ENCODE measurements around the gene SECISBP2. TPM values are rescaled to one million over a fixed set of nuclear protein-coding genes. Genes with fewer than 3 reads are reported as not detected.
"Not testable (repeated sequence)": the region's sequence is repeated elsewhere in the genome, so short reads cannot be mapped to it uniquely, and the experiment has no call there.

The SECISBP2 gene
- polyA plus RNA-seq, 1 donor (not counting 4 experiments of a cell fraction or from before 2014, with no cell fraction given) = 24.3 TPM

DNA sequence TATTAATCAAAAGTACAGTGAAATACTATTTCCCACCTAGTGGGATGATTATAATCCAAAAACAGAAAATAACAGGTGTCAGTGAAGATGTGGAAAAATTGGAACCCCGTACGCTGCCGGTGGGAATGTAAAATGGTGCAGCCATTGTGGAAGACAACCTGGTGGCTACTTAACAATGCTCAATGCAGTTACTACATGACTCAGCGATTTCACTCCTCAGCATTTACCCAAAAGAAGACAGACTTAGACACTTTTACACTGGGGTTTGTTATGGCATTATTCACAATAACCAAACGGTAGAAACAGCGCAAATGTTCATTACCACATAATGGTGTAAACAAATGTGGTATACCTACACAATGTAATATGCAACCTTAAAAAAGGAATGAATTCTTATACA is 23.9 kb downstream of the SECISBP2 start:
- Histone ChIP-seq H3K9ac (ENCODE audit: control insufficient read depth, extremely low read depth, insufficient read depth, low read length) (no peak overlapping the region), H3K4me1 (ENCODE audit: control insufficient read depth, extremely low read depth, insufficient read depth, low read length) (no peaks in the 10 kb centered on the region), H3K79me2 (ENCODE audit: control insufficient read depth, insufficient read depth, low read length) (no peaks in the 10 kb centered on the region), H3K4me3 (ENCODE audit: control insufficient read depth in 2 of 3, extremely low read depth in 1 of 3, insufficient read depth in 2 of 3, low read depth in 1 of 3, low read length in 3 of 3) (no peak overlapping the region), H3K36me3 (ENCODE audit: control insufficient read depth in 2 of 2, extremely low read depth in 1 of 2, insufficient read depth in 2 of 2, low read length in 2 of 2) (peaks cover 12 to 20% of the 10 kb centered on the region in 2 experiments), H3K9me3 (ENCODE audit: control insufficient read depth, low read depth, low read length) (no peaks in the 10 kb centered on the region), H3K9me1 (ENCODE audit: control insufficient read depth, extremely low read depth, insufficient read depth, low read length) (peaks cover 2% of the 10 kb centered on the region), H3K4me2 (ENCODE audit: control insufficient read depth, extremely low read depth, insufficient read depth, low read depth, low read length) (no peak overlapping the region), H3K27me3 (ENCODE audit: control insufficient read depth, extremely low read depth, insufficient read depth, low read length) (no peaks in the 10 kb centered on the region), H3K27ac (ENCODE audit: control insufficient read depth, insufficient read depth, low read length) (no peak overlapping the region), H2AFZ (ENCODE audit: control insufficient read depth, low read length) (no peak overlapping the region), H4K20me1 (ENCODE audit: control insufficient read depth, extremely low read depth, insufficient read depth, low read length) (no peaks in the 10 kb centered on the region)
- dilution Hi-C loops (cut with MboI; ENCODE audit: extremely low pct_ligation_motif_present, low sequenced_read_pairs) = no loop called here
- DNase-seq (ENCODE audit: low read depth, low spot score) = no peak
- TF ChIP-seq CTCF (optimal IDR thresholded peaks at IDR 0.05 in 1 of 3, IDR thresholded peaks at IDR 0.05 in 1 of 3, conservative IDR thresholded peaks at IDR 0.05 in 1 of 3; ENCODE audit: extremely low read depth in 1 of 3, insufficient read depth in 2 of 3, low read length in 3 of 3) = no peak
- no peak for TF ChIP-seq EZH2 (IDR thresholded peaks at IDR 0.05; ENCODE audit: low read length)
- no peak for FAIRE-seq

DNA sequence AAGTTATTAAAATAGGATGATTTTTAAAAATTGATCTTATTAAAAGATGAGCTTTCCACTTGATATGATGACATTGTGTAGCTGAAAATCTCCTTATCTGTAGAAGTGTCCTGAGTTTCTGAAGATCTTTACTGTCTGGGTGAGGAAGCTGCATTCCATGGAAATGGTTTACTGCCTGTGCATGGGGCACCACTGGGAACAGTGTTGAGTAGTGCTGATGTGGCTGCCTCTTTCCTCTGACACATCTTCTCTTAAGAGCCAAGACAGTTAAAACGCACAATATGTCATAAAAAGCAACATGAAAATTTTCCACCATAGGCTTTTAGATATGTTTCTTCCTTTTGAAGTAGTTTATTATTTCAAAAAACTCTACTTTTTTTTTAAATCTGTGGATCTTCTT is 24.6 kb downstream of the SECISBP2 start:
- Histone ChIP-seq H3K27ac (ENCODE audit: control insufficient read depth, insufficient read depth, low read length) (no peak overlapping the region), H3K4me2 (ENCODE audit: control insufficient read depth, extremely low read depth, insufficient read depth, low read depth, low read length) (no peak overlapping the region), H3K36me3 (ENCODE audit: control insufficient read depth in 2 of 2, extremely low read depth in 1 of 2, insufficient read depth in 2 of 2, low read length in 2 of 2) (peaks cover 12 to 20% of the 10 kb centered on the region in 2 experiments), H3K79me2 (ENCODE audit: control insufficient read depth, insufficient read depth, low read length) (no peaks in the 10 kb centered on the region), H3K4me1 (ENCODE audit: control insufficient read depth, extremely low read depth, insufficient read depth, low read length) (no peaks in the 10 kb centered on the region), H3K4me3 (ENCODE audit: control insufficient read depth in 2 of 3, extremely low read depth in 1 of 3, insufficient read depth in 2 of 3, low read depth in 1 of 3, low read length in 3 of 3) (no peak overlapping the region), H2AFZ (ENCODE audit: control insufficient read depth, low read length) (no peak overlapping the region), H3K27me3 (ENCODE audit: control insufficient read depth, extremely low read depth, insufficient read depth, low read length) (no peaks in the 10 kb centered on the region), H3K9me3 (ENCODE audit: control insufficient read depth, low read depth, low read length) (no peaks in the 10 kb centered on the region), H3K9me1 (ENCODE audit: control insufficient read depth, extremely low read depth, insufficient read depth, low read length) (peaks cover 2% of the 10 kb centered on the region), H3K9ac (ENCODE audit: control insufficient read depth, extremely low read depth, insufficient read depth, low read length) (no peak overlapping the region), H4K20me1 (ENCODE audit: control insufficient read depth, extremely low read depth, insufficient read depth, low read length) (no peaks in the 10 kb centered on the region)
- FAIRE-seq (no peak), DNase-seq (ENCODE audit: low read depth, low spot score) (no peak)
- no peak for TF ChIP-seq EZH2 (IDR thresholded peaks at IDR 0.05; ENCODE audit: low read length)
- TF ChIP-seq CTCF (optimal IDR thresholded peaks at IDR 0.05 in 1 of 3, IDR thresholded peaks at IDR 0.05 in 1 of 3, conservative IDR thresholded peaks at IDR 0.05 in 1 of 3; ENCODE audit: extremely low read depth in 1 of 3, insufficient read depth in 2 of 3, low read length in 3 of 3) = no peak
- dilution Hi-C loops (cut with MboI; ENCODE audit: extremely low pct_ligation_motif_present, low sequenced_read_pairs) = no loop called here

GRCh38 chr9:89343812-89344211 is 25.5 kb downstream of the SECISBP2 start:
- H3K4me1 ChIP-seq (ENCODE audit: control insufficient read depth, extremely low read depth, insufficient read depth, low read length); H3K9me1 ChIP-seq (ENCODE audit: control insufficient read depth, extremely low read depth, insufficient read depth, low read length); H3K9ac ChIP-seq (ENCODE audit: control insufficient read depth, extremely low read depth, insufficient read depth, low read length); FAIRE-seq; H3K9me3 ChIP-seq (ENCODE audit: control insufficient read depth, low read depth, low read length); DNase-seq (ENCODE audit: low read depth, low spot score); H3K4me2 ChIP-seq (ENCODE audit: control insufficient read depth, extremely low read depth, insufficient read depth, low read depth, low read length); H3K27me3 ChIP-seq (ENCODE audit: control insufficient read depth, extremely low read depth, insufficient read depth, low read length); H3K4me3 ChIP-seq (ENCODE audit: control insufficient read depth in 2 of 3, extremely low read depth in 1 of 3, insufficient read depth in 2 of 3, low read depth in 1 of 3, low read length in 3 of 3); H2AFZ ChIP-seq (ENCODE audit: control insufficient read depth, low read length); dilution Hi-C loops (cut with MboI; ENCODE audit: extremely low pct_ligation_motif_present, low sequenced_read_pairs); H3K79me2 ChIP-seq (ENCODE audit: control insufficient read depth, insufficient read depth, low read length); H3K27ac ChIP-seq (ENCODE audit: control insufficient read depth, insufficient read depth, low read length); H4K20me1 ChIP-seq (ENCODE audit: control insufficient read depth, extremely low read depth, insufficient read depth, low read length): not testable (repeated sequence)
- peaks cover 13 to 27% of the 10 kb centered on the region in 2 experiments for H3K36me3 ChIP-seq (ENCODE audit: control insufficient read depth in 2 of 2, extremely low read depth in 1 of 2, insufficient read depth in 2 of 2, low read length in 2 of 2)
